Hepatocyte (in vitro differentiated cells): Measurements from ENCODE around the gene LDAF1.

ENCODE experiments used
- EZH2 ChIP-seq: fragments of 200-600 bp; sonication (generic); IDR thresholded peaks from 2 replicates; pipeline ENCODE4 v1.6.1; 2016; ENCODE audit warnings: antibody characterized with exemption, mild to moderate bottlenecking, borderline replicate concordance
- EZH2phosphoT487 ChIP-seq: fragments of 200-600 bp; sonication (generic); IDR thresholded peaks from one replicate; pipeline ENCODE4 v1.6.1; 2018; ENCODE audit warnings: antibody characterized with exemption, mild to moderate bottlenecking, low read depth, moderate library complexity; ENCODE audit not compliant: unreplicated experiment, severe bottlenecking
- TF ChIP-seq, protein P1 (sequence below): fragments of 200-600 bp; sonication (generic); IDR thresholded peaks from 2 replicates; pipeline ENCODE4 v1.5.1; 2016; ENCODE audit warnings: antibody characterized with exemption, mild to moderate bottlenecking; ENCODE audit not compliant: poor library complexity

DNA sequence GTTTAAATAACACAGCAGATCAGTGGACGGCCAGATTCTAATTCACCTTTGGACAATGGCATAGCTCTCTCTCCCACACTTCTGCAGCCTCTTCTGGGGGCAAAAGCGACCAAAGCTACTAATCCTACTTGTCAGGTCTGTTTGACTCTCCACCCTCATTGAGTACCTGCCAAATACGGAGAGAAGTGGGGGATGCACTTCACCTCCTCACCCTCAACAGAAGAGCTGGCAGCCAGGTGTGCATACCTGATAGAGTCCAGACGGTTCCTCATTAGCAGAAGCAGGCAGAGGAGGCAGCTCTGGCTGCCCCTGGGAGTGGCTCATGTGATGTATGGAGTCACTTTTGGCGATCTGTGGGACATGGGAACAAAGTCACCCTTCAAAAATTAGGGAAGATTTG is 12.7 kb upstream of the LDAF1 start:
- TF ChIP-seq EZH2 (no peak), EZH2phosphoT487 (no peak)
- TF ChIP-seq, protein P1, sequence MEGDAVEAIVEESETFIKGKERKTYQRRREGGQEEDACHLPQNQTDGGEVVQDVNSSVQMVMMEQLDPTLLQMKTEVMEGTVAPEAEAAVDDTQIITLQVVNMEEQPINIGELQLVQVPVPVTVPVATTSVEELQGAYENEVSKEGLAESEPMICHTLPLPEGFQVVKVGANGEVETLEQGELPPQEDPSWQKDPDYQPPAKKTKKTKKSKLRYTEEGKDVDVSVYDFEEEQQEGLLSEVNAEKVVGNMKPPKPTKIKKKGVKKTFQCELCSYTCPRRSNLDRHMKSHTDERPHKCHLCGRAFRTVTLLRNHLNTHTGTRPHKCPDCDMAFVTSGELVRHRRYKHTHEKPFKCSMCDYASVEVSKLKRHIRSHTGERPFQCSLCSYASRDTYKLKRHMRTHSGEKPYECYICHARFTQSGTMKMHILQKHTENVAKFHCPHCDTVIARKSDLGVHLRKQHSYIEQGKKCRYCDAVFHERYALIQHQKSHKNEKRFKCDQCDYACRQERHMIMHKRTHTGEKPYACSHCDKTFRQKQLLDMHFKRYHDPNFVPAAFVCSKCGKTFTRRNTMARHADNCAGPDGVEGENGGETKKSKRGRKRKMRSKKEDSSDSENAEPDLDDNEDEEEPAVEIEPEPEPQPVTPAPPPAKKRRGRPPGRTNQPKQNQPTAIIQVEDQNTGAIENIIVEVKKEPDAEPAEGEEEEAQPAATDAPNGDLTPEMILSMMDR: no peak
